ENCODE data around the gene UBE3C. TPM values are rescaled to one million over a fixed set of nuclear protein-coding genes. Genes with fewer than 3 reads are reported as not detected.

The UBE3C gene
- total RNA-seq, 3 donors from 2014 or later (not counting 1 experiment from before 2014, with no cell fraction given), result 44.6 to 56.7 (median 55.5) TPM

GRCh38 chr7:157228864-157229422, 90.2 kb downstream of the UBE3C start:
- DNase-seq, result peak in 1 of 2 donors; percentile 49
- ATAC-seq, result peak in 2 of 3 donors; percentile 52 to 62
- H3K4me1 Mint-ChIP-seq, result no peaks in the 10 kb centered on the region
- Histone ChIP-seq H3K4me3 (ENCODE audit: low read length) (no peak overlapping the region), H3K36me3 (ENCODE audit: control insufficient read depth, insufficient read depth, low read length) (peaks cover 37% of the 10 kb centered on the region), H3K27ac (ENCODE audit: low read length) (no peak overlapping the region), H3K9me3 (ENCODE audit: control insufficient read depth, insufficient read depth, low read length) (no peaks in the 10 kb centered on the region), H3K4me1 (ENCODE audit: control insufficient read depth, insufficient read depth, low read length) (no peaks in the 10 kb centered on the region), H3K27me3 (ENCODE audit: control insufficient read depth, insufficient read depth, low read length) (no peaks in the 10 kb centered on the region)
- peaks cover 7% of the 10 kb centered on the region for H3K36me3 Mint-ChIP-seq
- intact Hi-C loops (cut with micrococcal nuclease), result no loop called here
- TF ChIP-seq CTCF (IDR thresholded peaks at IDR 0.05), result peak; percentile 29
- H3K27ac Mint-ChIP-seq, result no peak overlapping the region
- no peaks in the 10 kb centered on the region for H3K27me3 Mint-ChIP-seq (ENCODE audit: low read depth in 2 of 2)
- H3K4me3 Mint-ChIP-seq, result no peak overlapping the region
- 92% methylated on average over 5 of the region's 8 CpGs for WGBS (ENCODE audit: insufficient coverage)
- no peaks in the 10 kb centered on the region for H3K9me3 Mint-ChIP-seq

- Mint-ChIP-seq H3K4me1 (no peaks in the 10 kb centered on the region), H3K27ac (no peak overlapping the region), H3K9me3 (no peaks in the 10 kb centered on the region), H3K36me3 (peaks cover 13% of the 10 kb centered on the region), H3K27me3 (ENCODE audit: low read depth in 2 of 2) (no peaks in the 10 kb centered on the region), H3K4me3 (no peak overlapping the region)
- no peak for TF ChIP-seq CTCF (IDR thresholded peaks at IDR 0.05)
- DNase-seq (no peak), ATAC-seq (no peak)
- H3K9me3 ChIP-seq (ENCODE audit: control insufficient read depth, insufficient read depth, low read length), result no peaks in the 10 kb centered on the region
- H3K27me3 ChIP-seq (ENCODE audit: control insufficient read depth, insufficient read depth, low read length), result no peaks in the 10 kb centered on the region
- intact Hi-C loops (cut with micrococcal nuclease), result no loop called here
- H3K36me3 ChIP-seq (ENCODE audit: control insufficient read depth, insufficient read depth, low read length), result peaks cover 38% of the 10 kb centered on the region
- H3K4me3 ChIP-seq (ENCODE audit: low read length), result no peak overlapping the region
- 100% methylated on average over 2 of the region's 2 CpGs for WGBS (ENCODE audit: insufficient coverage)
- H3K4me1 ChIP-seq (ENCODE audit: control insufficient read depth, insufficient read depth, low read length), result no peaks in the 10 kb centered on the region
- H3K27ac ChIP-seq (ENCODE audit: low read length), result no peak overlapping the region
Observed at GRCh38 chr7:157233677-157234076, 95.0 kb downstream of the UBE3C start.

GRCh38 chr7:157234271-157234670, 95.5 kb downstream of the UBE3C start:
- no peak for TF ChIP-seq CTCF (IDR thresholded peaks at IDR 0.05)
- Mint-ChIP-seq H3K27ac (no peak overlapping the region), H3K9me3 (no peaks in the 10 kb centered on the region), H3K4me1 (peaks cover 0 to 1% of the 10 kb centered on the region in 2 donors), H3K36me3 (peaks cover 13% of the 10 kb centered on the region), H3K4me3 (no peak overlapping the region), H3K27me3 (ENCODE audit: low read depth in 2 of 2) (no peaks in the 10 kb centered on the region)
- DNase-seq (no peak), ATAC-seq (no peak)
- H3K4me3 ChIP-seq (ENCODE audit: low read length), result no peak overlapping the region
- H3K27ac ChIP-seq (ENCODE audit: low read length), result no peak overlapping the region
- 96% methylated on average over 5 of the region's 5 CpGs for WGBS (ENCODE audit: insufficient coverage)
- no peaks in the 10 kb centered on the region for H3K4me1 ChIP-seq (ENCODE audit: control insufficient read depth, insufficient read depth, low read length)
- no peaks in the 10 kb centered on the region for H3K27me3 ChIP-seq (ENCODE audit: control insufficient read depth, insufficient read depth, low read length)
- H3K36me3 ChIP-seq (ENCODE audit: control insufficient read depth, insufficient read depth, low read length), result peaks cover 40% of the 10 kb centered on the region
- H3K9me3 ChIP-seq (ENCODE audit: control insufficient read depth, insufficient read depth, low read length), result no peaks in the 10 kb centered on the region
- intact Hi-C loops (cut with micrococcal nuclease), result no loop called here

Data from natural killer cell (primary cell).